Neural crest cell (in vitro differentiated cells): ENCODE measurements around the gene SLC1A7. TPM values are rescaled to one million over a fixed set of nuclear protein-coding genes. Genes with fewer than 3 reads are reported as not detected.
"Not testable (repeated sequence)": the region's sequence is repeated elsewhere in the genome, so short reads cannot be mapped to it uniquely, and the experiment has no call there.

ENCODE experiments used
- DNase-seq: peaks from one replicate; pipeline ENCODE4 v3.0.0; 2021; ENCODE audit warnings: low read depth, mixed read lengths, low spot score
- H3K27ac Mint-ChIP-seq: one replicate; pipeline ENCODE4 v1.8.0; 2021; ENCODE audit warnings: mild to moderate bottlenecking, mixed read lengths; ENCODE audit not compliant: unreplicated experiment
- H3K27me3 Mint-ChIP-seq: 2 replicates; pipeline ENCODE4 v1.8.0; 2021; ENCODE audit warnings: low read depth, mild to moderate bottlenecking, mixed read lengths
- H3K36me3 Mint-ChIP-seq: 2 replicates; pipeline ENCODE4 v1.8.0; 2021; ENCODE audit warnings: low read depth, mild to moderate bottlenecking, mixed read lengths
- H3K4me1 Mint-ChIP-seq: 2 replicates; pipeline ENCODE4 v1.8.0; 2021; ENCODE audit warnings: mixed read lengths
- H3K4me3 Mint-ChIP-seq: one replicate; pipeline ENCODE4 v1.8.0; 2021; ENCODE audit warnings: mild to moderate bottlenecking, mixed read lengths
- H3K9me3 Mint-ChIP-seq: 2 replicates; pipeline ENCODE4 v1.8.0; 2021; ENCODE audit warnings: mixed read lengths
- CTCF ChIP-seq: fragments of 200-600 bp; sonication (generic); conservative IDR thresholded peaks from 2 replicates; pipeline ENCODE4 v1.5.0; 2021; ENCODE audit warnings: antibody characterized with exemption, mild to moderate bottlenecking
- total RNA-seq: library from RNA; stranded (reverse); gene quantifications from 2 replicates; pipeline ENCODE4 v1.2.1, GENCODE V29; 2021

Gene SLC1A7
- total RNA-seq, 1 donor from 2014 or later, result not detected

- H3K4me3 Mint-ChIP-seq, result no peak overlapping the region
- no peak for TF ChIP-seq CTCF
- H3K9me3 Mint-ChIP-seq, result no peaks in the 10 kb centered on the region
- DNase-seq, result no peak
- no peaks in the 10 kb centered on the region for H3K36me3 Mint-ChIP-seq
- H3K27ac Mint-ChIP-seq, result no peak overlapping the region
- no peaks in the 10 kb centered on the region for H3K4me1 Mint-ChIP-seq
- peaks cover 16% of the 10 kb centered on the region for H3K27me3 Mint-ChIP-seq
Observed at GRCh38 chr1:53186533-53186932, 44.1 kb upstream of the SLC1A7 start.

DNA sequence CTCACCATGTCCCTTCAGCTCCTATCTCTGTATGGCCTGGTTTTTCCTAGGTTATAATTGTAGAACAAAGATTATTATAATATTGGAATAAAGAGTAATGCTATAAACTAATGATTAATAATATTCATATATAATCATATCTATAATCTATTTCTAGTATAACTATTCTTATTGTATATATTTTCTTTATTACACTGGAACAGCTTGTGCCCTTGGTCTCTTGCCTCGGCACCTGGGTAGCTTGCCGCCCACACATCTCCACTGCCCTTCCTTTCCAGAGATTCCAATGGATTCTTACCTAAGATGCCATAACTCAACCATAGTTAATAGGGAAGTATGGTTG lies 43.5 kb upstream of the SLC1A7 start:
- TF ChIP-seq CTCF, result peak; percentile 47
- H3K27me3 Mint-ChIP-seq, result peaks cover 16% of the 10 kb centered on the region
- H3K4me3 Mint-ChIP-seq, H3K36me3 Mint-ChIP-seq, H3K9me3 Mint-ChIP-seq, H3K4me1 Mint-ChIP-seq, H3K27ac Mint-ChIP-seq, DNase-seq: not testable (repeated sequence)

DNA sequence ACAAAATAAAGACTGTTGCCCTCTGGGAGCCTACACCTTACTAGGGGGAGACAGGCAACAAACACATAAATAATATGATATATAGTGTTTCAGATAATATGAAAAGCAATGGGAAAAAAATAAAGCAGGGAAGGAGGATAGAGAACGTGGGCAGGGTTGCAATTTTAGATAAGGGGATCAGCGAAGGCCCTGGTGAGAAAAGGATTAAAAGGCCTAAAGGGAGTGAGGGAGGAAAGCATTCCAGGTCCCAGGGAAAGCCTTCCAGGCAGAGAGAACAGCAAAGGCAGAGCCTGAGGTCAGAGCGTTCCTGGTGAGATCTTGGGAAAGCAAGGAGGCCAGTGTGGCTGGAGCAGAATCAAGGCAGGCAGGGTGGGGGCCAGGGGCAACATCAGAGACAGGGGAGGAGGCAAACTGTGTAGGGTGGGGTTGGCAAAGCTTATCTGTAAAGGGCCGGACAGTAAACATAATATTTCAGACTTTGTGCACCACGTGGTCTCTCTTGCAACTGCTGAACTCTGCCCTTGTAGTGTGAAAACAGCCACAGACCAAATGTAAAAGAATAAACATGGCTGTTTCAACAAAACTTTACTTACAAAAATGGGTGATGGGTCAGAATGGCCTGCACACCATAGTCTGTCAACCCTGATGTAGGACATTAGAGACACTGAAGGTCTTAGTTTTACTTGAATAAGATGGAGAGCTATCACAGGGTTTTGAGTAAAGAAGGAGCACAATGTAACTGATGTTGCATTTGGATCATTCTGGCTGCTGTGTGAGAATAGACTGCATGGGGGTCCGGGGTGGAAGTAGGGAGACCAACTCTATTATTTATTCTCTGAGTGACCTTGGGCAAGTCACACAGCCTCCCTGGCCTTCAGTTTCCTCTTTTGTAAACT lies 40.9 kb upstream of the SLC1A7 start:
- H3K27me3 Mint-ChIP-seq, result peaks cover 11% of the 10 kb centered on the region
- H3K9me3 Mint-ChIP-seq, result no peaks in the 10 kb centered on the region
- no peaks in the 10 kb centered on the region for H3K4me1 Mint-ChIP-seq
- H3K4me3 Mint-ChIP-seq, result no peak overlapping the region
- TF ChIP-seq CTCF, result no peak
- H3K27ac Mint-ChIP-seq, result no peak overlapping the region
- H3K36me3 Mint-ChIP-seq, result no peaks in the 10 kb centered on the region
- no peak for DNase-seq

DNA sequence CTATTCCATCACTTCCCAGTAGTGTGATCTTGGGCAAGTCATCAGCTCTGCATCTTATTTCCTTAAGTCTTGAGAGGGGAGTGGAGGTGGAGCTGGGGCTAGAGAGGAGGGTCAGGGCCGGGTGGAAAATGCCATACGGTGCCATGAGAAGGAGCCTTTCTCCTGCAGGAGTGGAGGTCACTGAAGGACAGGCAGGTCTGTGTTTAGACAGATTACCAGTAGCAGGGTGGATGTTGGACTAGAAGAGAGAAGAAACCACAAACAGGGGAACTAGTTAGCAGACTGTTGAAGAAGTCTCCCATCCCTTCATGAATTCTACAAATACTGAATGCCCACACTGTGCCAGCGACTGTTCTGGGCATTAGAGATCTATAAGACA lies 40.3 kb upstream of the SLC1A7 start:
- Mint-ChIP-seq H3K36me3 (no peaks in the 10 kb centered on the region), H3K4me1 (no peaks in the 10 kb centered on the region), H3K27ac (no peak overlapping the region), H3K9me3 (no peaks in the 10 kb centered on the region), H3K27me3 (peaks cover 9% of the 10 kb centered on the region), H3K4me3 (no peak overlapping the region)
- no peak for TF ChIP-seq CTCF
- no peak for DNase-seq

DNA sequence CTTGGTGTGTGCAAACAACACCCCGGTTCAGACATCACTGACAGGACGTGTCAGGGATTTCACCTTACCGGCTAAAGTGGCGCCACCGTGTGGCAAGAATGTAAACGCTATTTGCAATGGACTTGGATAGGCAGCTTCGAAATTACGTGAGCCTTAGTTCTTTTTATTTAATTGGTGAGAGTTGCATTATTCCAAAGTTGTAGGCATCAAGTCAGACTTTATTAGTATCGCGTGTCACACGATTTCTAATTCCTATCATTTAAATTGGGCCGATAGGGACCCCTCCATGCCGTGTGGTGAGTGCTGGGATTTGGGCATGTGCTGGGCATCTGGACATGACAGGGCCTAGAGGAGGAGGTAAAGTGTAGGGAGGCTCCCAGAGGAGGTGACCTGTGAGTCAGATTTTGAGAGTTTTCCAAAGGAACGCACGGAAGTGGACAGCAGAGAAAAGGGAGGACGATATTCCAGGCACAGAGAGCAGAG lies 39.7 kb upstream of the SLC1A7 start:
- Mint-ChIP-seq H3K27me3 (peaks cover 5% of the 10 kb centered on the region), H3K4me3 (no peak overlapping the region), H3K4me1 (no peaks in the 10 kb centered on the region), H3K9me3 (no peaks in the 10 kb centered on the region), H3K36me3 (no peaks in the 10 kb centered on the region), H3K27ac (no peak overlapping the region)
- peak; percentile 92 for DNase-seq
- peak; percentile 96 for TF ChIP-seq CTCF
